ENCODE results near the gene KRT2.

The KRT2 gene

DNA sequence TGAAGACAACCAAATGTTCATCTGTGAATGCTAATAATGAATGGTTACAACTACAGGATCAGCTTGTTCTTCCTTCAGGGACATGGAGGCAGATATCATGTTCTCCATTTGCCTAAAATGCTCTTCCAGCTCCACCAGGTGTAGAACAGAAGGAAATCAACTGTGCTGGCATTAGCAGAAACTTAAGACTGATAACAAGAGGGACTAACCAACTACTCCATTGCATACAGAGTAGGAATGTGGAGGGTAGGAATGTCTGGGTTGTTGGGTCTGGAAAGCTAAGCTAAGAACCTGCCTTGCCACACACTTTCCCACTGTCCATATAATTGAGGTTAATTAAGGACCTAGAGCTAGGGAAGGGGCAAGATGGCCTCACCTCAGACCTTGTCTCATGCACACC is 11.4 kb upstream of the KRT2 start:
- TF ChIP-seq POLR2AphosphoS5 (IDR thresholded peaks at IDR 0.05; ENCODE audit: low read depth, low read length) (no peak), TAF1 (IDR thresholded peaks at IDR 0.05; ENCODE audit: borderline replicate concordance, insufficient read depth, low read length) (no peak), SIN3A (IDR thresholded peaks at IDR 0.05; ENCODE audit: borderline replicate concordance, insufficient read depth, low read length) (no peak), FOXP2 (optimal IDR thresholded peaks at IDR 0.05; ENCODE audit: borderline replicate concordance, extremely low read depth, extremely low read length, insufficient read depth) (no peak)
- TF ChIP-seq, protein P1, sequence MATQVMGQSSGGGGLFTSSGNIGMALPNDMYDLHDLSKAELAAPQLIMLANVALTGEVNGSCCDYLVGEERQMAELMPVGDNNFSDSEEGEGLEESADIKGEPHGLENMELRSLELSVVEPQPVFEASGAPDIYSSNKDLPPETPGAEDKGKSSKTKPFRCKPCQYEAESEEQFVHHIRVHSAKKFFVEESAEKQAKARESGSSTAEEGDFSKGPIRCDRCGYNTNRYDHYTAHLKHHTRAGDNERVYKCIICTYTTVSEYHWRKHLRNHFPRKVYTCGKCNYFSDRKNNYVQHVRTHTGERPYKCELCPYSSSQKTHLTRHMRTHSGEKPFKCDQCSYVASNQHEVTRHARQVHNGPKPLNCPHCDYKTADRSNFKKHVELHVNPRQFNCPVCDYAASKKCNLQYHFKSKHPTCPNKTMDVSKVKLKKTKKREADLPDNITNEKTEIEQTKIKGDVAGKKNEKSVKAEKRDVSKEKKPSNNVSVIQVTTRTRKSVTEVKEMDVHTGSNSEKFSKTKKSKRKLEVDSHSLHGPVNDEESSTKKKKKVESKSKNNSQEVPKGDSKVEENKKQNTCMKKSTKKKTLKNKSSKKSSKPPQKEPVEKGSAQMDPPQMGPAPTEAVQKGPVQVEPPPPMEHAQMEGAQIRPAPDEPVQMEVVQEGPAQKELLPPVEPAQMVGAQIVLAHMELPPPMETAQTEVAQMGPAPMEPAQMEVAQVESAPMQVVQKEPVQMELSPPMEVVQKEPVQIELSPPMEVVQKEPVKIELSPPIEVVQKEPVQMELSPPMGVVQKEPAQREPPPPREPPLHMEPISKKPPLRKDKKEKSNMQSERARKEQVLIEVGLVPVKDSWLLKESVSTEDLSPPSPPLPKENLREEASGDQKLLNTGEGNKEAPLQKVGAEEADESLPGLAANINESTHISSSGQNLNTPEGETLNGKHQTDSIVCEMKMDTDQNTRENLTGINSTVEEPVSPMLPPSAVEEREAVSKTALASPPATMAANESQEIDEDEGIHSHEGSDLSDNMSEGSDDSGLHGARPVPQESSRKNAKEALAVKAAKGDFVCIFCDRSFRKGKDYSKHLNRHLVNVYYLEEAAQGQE (IDR thresholded peaks at IDR 0.05; ENCODE audit: insufficient read depth in 1 of 2, low read depth in 2 of 2, low read length in 2 of 2), result no peak

DNA sequence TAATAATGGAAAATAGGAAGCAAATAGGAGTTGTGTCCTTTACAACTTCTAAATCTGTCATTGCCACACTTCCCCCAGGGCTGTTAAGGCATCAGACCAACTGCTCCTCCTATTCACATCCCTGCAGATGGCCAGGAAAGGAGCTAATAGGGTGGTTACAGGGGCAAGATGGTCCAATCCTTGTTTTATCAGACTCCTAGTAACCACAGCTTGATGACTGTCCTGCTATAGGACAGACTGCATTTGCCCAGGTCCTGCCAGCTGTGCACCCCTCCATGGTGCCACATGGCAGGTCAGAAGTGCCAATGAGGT is 10.9 kb upstream of the KRT2 start:
- TF ChIP-seq POLR2AphosphoS5 (IDR thresholded peaks at IDR 0.05; ENCODE audit: low read depth, low read length), result no peak
- no peak for TF ChIP-seq SIN3A (IDR thresholded peaks at IDR 0.05; ENCODE audit: borderline replicate concordance, insufficient read depth, low read length)
- TF ChIP-seq, protein P1 (IDR thresholded peaks at IDR 0.05; ENCODE audit: insufficient read depth in 1 of 2, low read depth in 2 of 2, low read length in 2 of 2), result no peak
- no peak for TF ChIP-seq FOXP2 (optimal IDR thresholded peaks at IDR 0.05; ENCODE audit: borderline replicate concordance, extremely low read depth, extremely low read length, insufficient read depth)
- no peak for TF ChIP-seq TAF1 (IDR thresholded peaks at IDR 0.05; ENCODE audit: borderline replicate concordance, insufficient read depth, low read length)

DNA sequence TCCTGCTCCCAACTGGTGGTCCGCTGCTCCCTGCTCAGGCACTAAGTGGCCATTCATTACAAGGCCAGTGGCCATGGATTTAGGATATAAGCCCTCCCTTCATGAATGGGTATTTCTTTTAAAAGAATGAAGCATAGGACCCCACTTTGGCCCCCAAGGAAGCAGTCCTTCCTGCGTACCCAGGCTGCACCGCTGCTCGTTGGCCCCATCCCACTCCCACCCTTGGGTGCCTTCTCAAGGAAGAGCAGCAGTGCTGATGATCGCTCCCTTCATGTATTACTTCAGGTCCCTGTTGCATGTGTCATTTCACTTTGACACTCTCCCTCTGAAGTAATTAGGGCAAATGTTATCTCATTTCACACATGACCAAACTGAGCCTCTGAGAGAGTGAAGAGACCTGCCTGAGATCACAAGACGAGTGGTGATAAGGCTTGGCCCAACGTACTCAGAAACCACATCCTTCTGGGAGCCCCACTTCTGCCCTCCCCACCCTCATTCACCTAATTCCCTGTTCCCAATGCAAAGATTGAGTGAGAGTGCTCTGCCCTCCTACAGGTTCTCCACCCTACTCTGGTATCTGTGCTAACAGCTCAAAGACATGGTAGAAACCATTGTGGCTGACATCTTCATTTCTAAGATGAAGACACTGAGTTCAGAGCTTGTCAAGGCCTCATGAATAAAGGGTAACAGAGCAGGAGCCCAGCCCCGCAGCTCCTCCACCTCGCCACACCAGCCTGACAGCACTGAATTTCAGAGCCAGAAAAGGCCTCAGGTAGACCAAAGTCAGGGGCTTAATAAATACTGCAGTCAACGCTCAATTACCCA is 10.3 kb upstream of the KRT2 start:
- no peak for TF ChIP-seq SIN3A (IDR thresholded peaks at IDR 0.05; ENCODE audit: borderline replicate concordance, insufficient read depth, low read length)
- TF ChIP-seq FOXP2 (optimal IDR thresholded peaks at IDR 0.05; ENCODE audit: borderline replicate concordance, extremely low read depth, extremely low read length, insufficient read depth), result no peak
- TF ChIP-seq, protein P1 (IDR thresholded peaks at IDR 0.05; ENCODE audit: insufficient read depth in 1 of 2, low read depth in 2 of 2, low read length in 2 of 2), result no peak
- no peak for TF ChIP-seq TAF1 (IDR thresholded peaks at IDR 0.05; ENCODE audit: borderline replicate concordance, insufficient read depth, low read length)
- no peak for TF ChIP-seq POLR2AphosphoS5 (IDR thresholded peaks at IDR 0.05; ENCODE audit: low read depth, low read length)

DNA sequence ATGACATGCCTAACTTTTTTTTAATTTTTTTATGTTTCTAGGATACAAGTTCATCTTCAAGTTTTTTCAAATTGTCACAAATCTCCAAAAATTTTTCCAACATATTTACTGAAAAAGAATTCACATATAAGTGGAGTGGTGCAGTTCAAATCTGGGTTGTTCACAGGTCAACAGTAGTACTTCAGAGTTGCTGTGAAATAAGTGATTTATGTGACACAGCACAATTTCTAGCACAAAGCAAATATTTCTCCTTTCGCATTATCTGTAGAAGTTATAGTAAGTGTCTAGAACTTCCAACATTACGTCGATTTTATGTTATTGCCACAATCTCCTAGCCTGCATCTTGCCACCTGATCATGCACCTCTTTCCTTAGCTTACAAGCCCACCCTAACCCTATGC is 9.7 kb upstream of the KRT2 start:
- no peak for TF ChIP-seq POLR2AphosphoS5 (IDR thresholded peaks at IDR 0.05; ENCODE audit: low read depth, low read length)
- TF ChIP-seq FOXP2 (optimal IDR thresholded peaks at IDR 0.05; ENCODE audit: borderline replicate concordance, extremely low read depth, extremely low read length, insufficient read depth), result no peak
- no peak for TF ChIP-seq TAF1 (IDR thresholded peaks at IDR 0.05; ENCODE audit: borderline replicate concordance, insufficient read depth, low read length)
- no peak for TF ChIP-seq SIN3A (IDR thresholded peaks at IDR 0.05; ENCODE audit: borderline replicate concordance, insufficient read depth, low read length)
- TF ChIP-seq, protein P1 (IDR thresholded peaks at IDR 0.05; ENCODE audit: insufficient read depth in 1 of 2, low read depth in 2 of 2, low read length in 2 of 2), result no peak
